GM23338 (cell line): ENCODE data around the gene CACHD1. TPM values are rescaled to one million over a fixed set of nuclear protein-coding genes. Genes with fewer than 3 reads are reported as not detected.

Experiments used
- ATAC-seq: fragments of 200-7000 bp; cut with Tn5 transposase; 3 replicates; pipeline ENCODE4 v1.9.1; 2020
- DNase-seq: peaks from one replicate; pipeline ENCODE4 v3.0.0-alpha.2; 2015; ENCODE audit warnings: low spot score
- H2AFZ ChIP-seq: fragments of 200-600 bp; sonication (generic); 2 replicates; pipeline ENCODE4 v1.8.0; 2016; ENCODE audit warnings: antibody characterized with exemption, mild to moderate bottlenecking, moderate library complexity
- H3F3A ChIP-seq: fragments of 200-600 bp; sonication (generic); replicated peaks from 2 replicates; pipeline ENCODE4 v1.8.0; 2017; ENCODE audit warnings: antibody characterized with exemption, mixed run types, low read depth
- H3K27ac ChIP-seq: fragments of 200-600 bp; sonication (generic); 2 replicates; pipeline ENCODE4 v1.6.1; 2016; ENCODE audit warnings: low read depth
- H3K27me3 ChIP-seq: fragments of 200-600 bp; sonication (generic); 2 replicates; pipeline ENCODE4 v1.8.0; 2016; ENCODE audit warnings: mild to moderate bottlenecking, mixed run types, moderate library complexity; ENCODE audit not compliant: insufficient read depth
- H3K36me3 ChIP-seq: fragments of 200-600 bp; sonication (generic); 2 replicates; pipeline ENCODE4 v1.8.0; 2016; ENCODE audit warnings: mild to moderate bottlenecking; ENCODE audit not compliant: insufficient read depth
- H3K4me1 ChIP-seq: fragments of 200-600 bp; sonication (generic); 2 replicates; pipeline ENCODE4 v1.8.0; 2016; ENCODE audit warnings: mild to moderate bottlenecking, moderate library complexity; ENCODE audit not compliant: insufficient read depth
- H3K4me2 ChIP-seq: fragments of 200-600 bp; sonication (generic); 2 replicates; pipeline ENCODE4 v1.7.1; 2017; ENCODE audit warnings: mixed run types
- H3K4me3 ChIP-seq: fragments of 200-600 bp; sonication (generic); 2 replicates; pipeline ENCODE4 v1.6.1; 2016; ENCODE audit warnings: mixed run types
- H3K79me2 ChIP-seq: fragments of 200-600 bp; sonication (generic); replicated peaks from 2 replicates; pipeline ENCODE4 v1.8.0; 2017; ENCODE audit warnings: mild to moderate bottlenecking; ENCODE audit not compliant: insufficient read depth
- H3K9me2 ChIP-seq: fragments of 200-600 bp; sonication (generic); 2 replicates; pipeline ENCODE4 v1.8.0; 2017; ENCODE audit not compliant: insufficient read depth
- H4K20me1 ChIP-seq: fragments of 200-600 bp; sonication (generic); replicated peaks from 2 replicates; pipeline ENCODE4 v1.8.0; 2017; ENCODE audit warnings: mild to moderate bottlenecking; ENCODE audit not compliant: insufficient read depth
- H3K27ac Mint-ChIP-seq: 2 replicates; pipeline ENCODE4 v1.8.0; 2020; ENCODE audit warnings: inconsistent platforms, mild to moderate bottlenecking, moderate library complexity, mixed read lengths
- H3K27me3 Mint-ChIP-seq: 3 replicates; pipeline ENCODE4 v1.8.0; 2022; ENCODE audit warnings: low read depth, mild to moderate bottlenecking, moderate library complexity, mixed read lengths, inconsistent platforms; ENCODE audit not compliant: insufficient read depth, poor library complexity
- H3K36me3 Mint-ChIP-seq: 3 replicates; pipeline ENCODE4 v1.8.0; 2021; ENCODE audit warnings: low read depth, mild to moderate bottlenecking, inconsistent platforms, moderate library complexity, mixed read lengths
- H3K4me1 Mint-ChIP-seq: 3 replicates; pipeline ENCODE4 v1.8.0; 2020; ENCODE audit warnings: mild to moderate bottlenecking, inconsistent platforms, mixed read lengths
- H3K4me3 Mint-ChIP-seq: 3 replicates; pipeline ENCODE4 v1.8.0; 2021; ENCODE audit warnings: moderate library complexity, mild to moderate bottlenecking, inconsistent platforms, mixed read lengths
- H3K9me3 Mint-ChIP-seq: 3 replicates; pipeline ENCODE4 v1.8.0; 2020; ENCODE audit warnings: moderate library complexity, mild to moderate bottlenecking, inconsistent platforms, mixed read lengths
- CREB1 ChIP-seq: fragments of 250-450 bp; sonication (Bioruptor Pico); IDR thresholded peaks from 2 replicates; pipeline ENCODE4 v1.5.0; 2020; ENCODE audit warnings: low read depth, mild to moderate bottlenecking, moderate library complexity
- CTCF ChIP-seq, 2 experiments: fragments of 200-600 bp in 1 of 2; sonication (generic) in 1 of 2; conservative IDR thresholded peaks; 2 replicates each; pipeline versions ENCODE4 v1.5.1 to v1.6.1; 2016 to 2017; ENCODE audit warnings: antibody characterized with exemption in 2 of 2, low read depth in 2 of 2, mild to moderate bottlenecking in 2 of 2, moderate library complexity in 1 of 2
- EZH2 ChIP-seq: fragments of 200-600 bp; sonication (generic); IDR thresholded peaks from one replicate; pipeline ENCODE4 v1.8.0; 2017; ENCODE audit warnings: antibody characterized with exemption, mild to moderate bottlenecking, low read depth; ENCODE audit not compliant: unreplicated experiment
- ZNF462 ChIP-seq: fragments of 250-450 bp; sonication (Bioruptor Pico); IDR thresholded peaks from 2 replicates; pipeline ENCODE4 v1.5.0; 2020; ENCODE audit warnings: mild to moderate bottlenecking, moderate library complexity
- polyA plus RNA-seq: library from polyadenylated mRNA; unstranded; fragments of >200 nt; fragmentation: Nextera tagmentation; extraction: Ambion mirVana; gene quantifications from 2 replicates; pipeline ENCODE4 v1.2.1, GENCODE V29; 2016
- total RNA-seq: library from RNA; depleted of rRNA; stranded (reverse); fragments of >200 nt; shearing (Covaris generic); gene quantifications from 2 replicates; pipeline ENCODE4 v1.2.3, GENCODE V29; 2014

The CACHD1 gene
- total and polyA plus RNA-seq, 2 experiments from 2014 or later = 12.6 to 43.7 TPM

GRCh38 chr1:64561993-64562392 lies 92.1 kb downstream of the CACHD1 start:
- H2AFZ ChIP-seq = no peak overlapping the region
- TF ChIP-seq CREB1 (CRISPR knock-in tag) (no peak), ZNF462 (CRISPR knock-in tag) (no peak), EZH2 (no peak), CTCF (conservative IDR thresholded peaks at IDR 0.05; ENCODE audit: low read depth in 2 of 2) (no peak)
- H3K27ac Mint-ChIP-seq = no peak overlapping the region

More at GRCh38 chr1:64561993-64562392, 92.1 kb downstream of the CACHD1 start:
- Histone ChIP-seq H3K27ac (no peak overlapping the region), H3K4me1 (peaks cover 36% of the 10 kb centered on the region), H3K36me3 (peaks cover 6% of the 10 kb centered on the region; the same call in 1 of the 2 replicates), H3K9me2 (no peaks in the 10 kb centered on the region), H3K4me2 (no peak overlapping the region), H4K20me1 (peaks cover 18% of the 10 kb centered on the region), H3K79me2 (peaks cover 70% of the 10 kb centered on the region), H3F3A (no peaks in the 10 kb centered on the region), H3K27me3 (no peaks in the 10 kb centered on the region), H3K4me3 (no peak overlapping the region)
- H3K27me3 Mint-ChIP-seq = peaks cover 2% of the 10 kb centered on the region
- H3K4me1 Mint-ChIP-seq = peaks cover 40% of the 10 kb centered on the region
- H3K9me3 Mint-ChIP-seq = no peaks in the 10 kb centered on the region
- H3K4me3 Mint-ChIP-seq = no peak overlapping the region
- DNase-seq (no peak), ATAC-seq (no peak)
- peaks cover 24% of the 10 kb centered on the region for H3K36me3 Mint-ChIP-seq
